HepG2 (cell line): ENCODE data around the gene HSPA1B. TPM values are rescaled to one million over a fixed set of nuclear protein-coding genes. Genes with fewer than 3 reads are reported as not detected.

Experiments
- ATF7 ChIP-seq, 2 experiments: fragments of 450-650 bp in 1 of 2; sonication (generic) in 1 of 2; formaldehyde crosslinking in 1 of 2; IDR thresholded peaks; 2 replicates each; pipeline versions ENCODE4 v1.4.0 to v1.6.1; 2016 to 2020; ENCODE audit warnings: antibody characterized with exemption in 1 of 2, mild to moderate bottlenecking in 1 of 2, missing genetic modification reagents in 1 of 2
- BRF2 ChIP-seq: sonication (generic); formaldehyde crosslinking; IDR thresholded peaks from 2 replicates; pipeline ENCODE4 v1.8.1; 2022; ENCODE audit warnings: mild to moderate bottlenecking, missing genetic modification reagents
- HDAC2 ChIP-seq: sonication (generic); formaldehyde crosslinking; IDR thresholded peaks from 2 replicates; pipeline ENCODE4 v1.4.0; 2020; ENCODE audit warnings: missing genetic modification reagents
- KLF6 ChIP-seq: IDR thresholded peaks from 2 replicates; pipeline ENCODE4 v1.8.0; 2016; ENCODE audit warnings: missing biosample characterization, missing genetic modification reagents
- NBN ChIP-seq: fragments of 450-650 bp; conservative IDR thresholded peaks from 2 replicates; pipeline ENCODE4 v1.6.1; 2017
- NR3C1 ChIP-seq: sonication (generic); formaldehyde crosslinking; IDR thresholded peaks from 2 replicates; pipeline ENCODE4 v1.4.0; 2020; ENCODE audit warnings: missing genetic modification reagents
- PLRG1 ChIP-seq: fragments of 450-650 bp; conservative IDR thresholded peaks from 2 replicates; pipeline ENCODE4 v1.6.1; 2016
- RORA ChIP-seq: sonication (generic); formaldehyde crosslinking; IDR thresholded peaks from 2 replicates; pipeline ENCODE4 v1.5.0; 2020; ENCODE audit warnings: mild to moderate bottlenecking, missing genetic modification reagents, moderate library complexity
- SMAD1 ChIP-seq: sonication (generic); formaldehyde crosslinking; IDR thresholded peaks from 2 replicates; pipeline ENCODE4 v1.4.0; 2020; ENCODE audit warnings: missing genetic modification reagents, low read depth, mild to moderate bottlenecking, borderline replicate concordance
- SMC3 ChIP-seq: IDR thresholded peaks from 2 replicates; pipeline ENCODE4 v1.6.1; 2011; ENCODE audit warnings: low read length, improper control_type of control experiment
- ZBTB1 ChIP-seq: sonication (generic); formaldehyde crosslinking; IDR thresholded peaks from 2 replicates; pipeline ENCODE4 v1.4.0; 2020; ENCODE audit warnings: missing genetic modification reagents, borderline replicate concordance
- ZBTB21 ChIP-seq: sonication (generic); formaldehyde crosslinking; IDR thresholded peaks from 2 replicates; pipeline ENCODE4 v1.4.0; 2020; ENCODE audit warnings: missing genetic modification reagents
- ZNF264 ChIP-seq: sonication (generic); formaldehyde crosslinking; IDR thresholded peaks from 2 replicates; pipeline ENCODE4 v1.4.0; 2020; ENCODE audit warnings: missing genetic modification reagents
- ZNF337 ChIP-seq: sonication (generic); formaldehyde crosslinking; IDR thresholded peaks from 2 replicates; pipeline ENCODE4 v1.5.1; 2020; ENCODE audit warnings: missing genetic modification reagents, low read depth, mild to moderate bottlenecking, borderline replicate concordance
- ZNF615 ChIP-seq: sonication (generic); formaldehyde crosslinking; IDR thresholded peaks from 2 replicates; pipeline ENCODE4 v1.5.0; 2020; ENCODE audit warnings: mild to moderate bottlenecking, missing genetic modification reagents, borderline replicate concordance
- ZNF660 ChIP-seq: sonication (generic); formaldehyde crosslinking; IDR thresholded peaks from 2 replicates; pipeline ENCODE4 v1.5.1; 2020; ENCODE audit warnings: mild to moderate bottlenecking, low read depth, missing genetic modification reagents, borderline replicate concordance
- ZNF670 ChIP-seq: sonication (generic); formaldehyde crosslinking; IDR thresholded peaks from 2 replicates; pipeline ENCODE4 v1.8.0; 2022; ENCODE audit warnings: mild to moderate bottlenecking, missing genetic modification reagents, borderline replicate concordance
- ZNF761 ChIP-seq: sonication (generic); formaldehyde crosslinking; conservative IDR thresholded peaks from 2 replicates; pipeline ENCODE4 v1.4.0; 2020; ENCODE audit warnings: mild to moderate bottlenecking, missing genetic modification reagents
- polyA plus RNA-seq, 8 experiments: library from polyadenylated mRNA; depleted of rRNA in 3 of 8; stranded (reverse) in 7 of 8; unstranded in 1 of 8; fragments of >200 nt; fragmentation: Illumina TruSeq in 4 of 8; extraction: Trizol in 4 of 8; gene quantifications; 2 replicates each; pipeline versions ENCODE4 v1.2.1 to v1.2.3, GENCODE V29; 2011 to 2016; ENCODE audit warnings: low read depth in 4 of 8, missing spikeins in 1 of 8, mixed read lengths in 1 of 8; ENCODE audit not compliant: insufficient read depth in 1 of 8
- total RNA-seq, 5 experiments: library from RNA; depleted of rRNA; stranded (reverse); fragments of >200 nt; fragmentation: Illumina TruSeq; extraction: Trizol; gene quantifications; 2 replicates each; pipeline ENCODE4 v1.2.3, GENCODE V29; 2016; ENCODE audit warnings: low read depth in 1 of 5

HSPA1B gene
- total and polyA plus RNA-seq, 2 of the 13 experiments (the other 11 are each of a cell fraction or from before 2014, with no cell fraction given), result 26.0 to 186 TPM

- TF ChIP-seq BRF2 (CRISPR knock-in tag) (0 out of 2 replicates have a peak, but pooled peaks have one; percentile 41), PLRG1 (no peak), ZNF337 (CRISPR knock-in tag) (0 out of 2 replicates have a peak, but pooled peaks have one; percentile 57), HDAC2 (peak; percentile 95), NBN (no peak), ZBTB21 (CRISPR knock-in tag) (peak; percentile 44; the same call in 1 of the 2 replicates), ATF7 (IDR thresholded peaks at IDR 0.05) (no peak), ATF7 (CRISPR knock-in tag; IDR thresholded peaks at IDR 0.05) (no peak; the same call in 1 of the 2 replicates), SMC3 (no peak; the same call in 1 of the 2 replicates), NR3C1 (CRISPR knock-in tag) (no peak), KLF6 (CRISPR knock-in tag) (peak; percentile 53; the same call in 1 of the 2 replicates), ZNF670 (peak; percentile 78), ZNF761 (CRISPR knock-in tag) (0 out of 2 replicates have a peak, but pooled peaks have one; percentile 56), SMAD1 (CRISPR knock-in tag) (peak; percentile 90; the same call in 1 of the 2 replicates), RORA (no peak), ZNF615 (CRISPR knock-in tag) (no peak), ZNF264 (peak; percentile 90), ZBTB1 (CRISPR knock-in tag) (no peak), ZNF660 (CRISPR knock-in tag) (no peak)
- TF ChIP-seq, all 625 proteins: peak for 264
Measured at GRCh38 chr6:31865205-31866118, 37.9 kb downstream of the HSPA1B start (continued).
